Small intestine (tissue), 7 donors: ENCODE data around the gene GLDN. TPM values are rescaled to one million over a fixed set of nuclear protein-coding genes. Genes with fewer than 3 reads are reported as not detected.

Experiments
- DNase-seq, 2 donors: peaks; one replicate each; pipeline versions ENCODE4 v3.0.0 to v3.0.0-alpha.2; 2013
- FAIRE-seq: peaks from 2 replicates; lab custom pipeline; 2012; peaks lifted over from hg19 to GRCh38; lab: Jason Lieb, UNC
- H3K27ac ChIP-seq, 3 donors: one replicate each; pipeline ENCODE4 v1.5.1; 2013; ENCODE audit warnings: low read length in 2 of 3, mild to moderate bottlenecking in 2 of 3, control low read depth in 1 of 3, inconsistent platforms in 1 of 3, low read depth in 1 of 3, moderate library complexity in 1 of 3
- H3K27me3 ChIP-seq, 3 donors: one replicate each; pipeline ENCODE4 v1.6.1; 2013; ENCODE audit warnings: low read length in 3 of 3, inconsistent platforms in 1 of 3; ENCODE audit not compliant: control insufficient read depth in 3 of 3, insufficient read depth in 3 of 3
- H3K36me3 ChIP-seq, 3 donors: one replicate each; pipeline ENCODE4 v1.6.1; 2013; ENCODE audit warnings: low read length in 3 of 3, inconsistent platforms in 1 of 3, low read depth in 1 of 3, mild to moderate bottlenecking in 1 of 3, moderate library complexity in 1 of 3; ENCODE audit not compliant: control insufficient read depth in 3 of 3, insufficient read depth in 2 of 3
- H3K4me1 ChIP-seq, 3 donors: one replicate each; pipeline ENCODE4 v1.6.1; 2013; ENCODE audit warnings: low read length in 2 of 3, inconsistent platforms in 1 of 3, low read depth in 1 of 3, mild to moderate bottlenecking in 1 of 3, moderate library complexity in 1 of 3; ENCODE audit not compliant: control insufficient read depth in 3 of 3, insufficient read depth in 2 of 3
- H3K4me3 ChIP-seq, 3 donors: one replicate each; pipeline ENCODE4 v1.5.1; 2013; ENCODE audit warnings: low read length in 3 of 3, control low read depth in 1 of 3, inconsistent platforms in 1 of 3, low read depth in 1 of 3, mild to moderate bottlenecking in 1 of 3, moderate library complexity in 1 of 3
- H3K9me3 ChIP-seq, 2 donors: one replicate each; pipeline ENCODE4 v1.6.1; 2013; ENCODE audit warnings: low read depth in 1 of 2, low read length in 1 of 2; ENCODE audit not compliant: control insufficient read depth in 2 of 2, insufficient read depth in 1 of 2
- WGBS, 3 donors: extraction: QIAGEN DNeasy Blood & Tissue Kit; methylation state at CpG; one replicate each; pipeline ENCODE4 v1.1.7; 2013; 5-methylcytosine and 5-hydroxymethylcytosine counted together
- polyA plus RNA-seq, 4 donors: library from polyadenylated mRNA; stranded (reverse) in 3 of 4; unstranded in 1 of 4; fragments of 200-250 nt in 3 of 4; fragments of 120-200 nt in 1 of 4; gene quantifications; one replicate each; pipeline versions ENCODE4 v1.2.1 to v1.2.3, GENCODE V29; 2013
- donor health status: healthy with polysubstance abuse.
- donor health status: control.
- donor health status: control.
- donor health status: Bipolar disorder and iron deficiency.
- donor health status: healthy.

Gene GLDN
- polyA plus RNA-seq, 4 donors, result 0.43 to 0.87 (median 0.81) TPM; not detected in 1

GRCh38 chr15:51328926-51329325 lies 12.5 kb upstream of the GLDN start:
- Histone ChIP-seq H3K36me3 (no peaks in the 10 kb centered on the region), H3K4me3 (no peak overlapping the region), H3K27ac (no peak overlapping the region), H3K9me3 (no peaks in the 10 kb centered on the region), H3K27me3 (no peaks in the 10 kb centered on the region), H3K4me1 (no peaks in the 10 kb centered on the region)
- FAIRE-seq, result no peak
- no peak for DNase-seq
- 77 to 89% (median 84%) methylated on average over 4 of the region's 4 CpGs for WGBS, 3 donors

GRCh38 chr15:51331141-51331540 lies 10.3 kb upstream of the GLDN start:
- peak in 1 of 2 donors; percentile 22 for DNase-seq
- H3K4me3 ChIP-seq, result no peak overlapping the region
- FAIRE-seq, result no peak

GRCh38 chr15:51332206-51333147 lies 9.0 kb upstream of the GLDN start:
- Histone ChIP-seq H3K36me3 (no peaks in the 10 kb centered on the region), H3K27me3 (peaks cover 0 to 1% (median 0%) of the 10 kb centered on the region in 3 donors), H3K27ac (no peak overlapping the region), H3K4me3 (no peak overlapping the region), H3K9me3 (no peaks in the 10 kb centered on the region), H3K4me1 (peaks cover 0 to 3% (median 0%) of the 10 kb centered on the region in 3 donors)
- WGBS, 3 donors, result 76 to 86% (median 84%) methylated on average over 4 of the region's 4 CpGs
- DNase-seq (no peak), FAIRE-seq (no peak)

More at GRCh38 chr15:51331141-51331540, 10.3 kb upstream of the GLDN start:
- H3K27me3 ChIP-seq, result no peaks in the 10 kb centered on the region
- H3K27ac ChIP-seq, result no peak overlapping the region
- no peaks in the 10 kb centered on the region for H3K9me3 ChIP-seq
- 51 to 65% (median 52%) methylated on average over 5 of the region's 5 CpGs for WGBS, 3 donors
- H3K4me1 ChIP-seq, result peaks cover 0 to 3% (median 0%) of the 10 kb centered on the region in 3 donors
- H3K36me3 ChIP-seq, result no peaks in the 10 kb centered on the region

- H3K9me3 ChIP-seq, result no peaks in the 10 kb centered on the region
- H3K4me3 ChIP-seq, result no peak overlapping the region
- DNase-seq (no peak), FAIRE-seq (no peak)
- H3K27ac ChIP-seq, result no peak overlapping the region
- H3K27me3 ChIP-seq, result peaks cover 0 to 3% (median 0%) of the 10 kb centered on the region in 3 donors
- no peaks in the 10 kb centered on the region for H3K36me3 ChIP-seq
- H3K4me1 ChIP-seq, result peaks cover 0 to 3% (median 0%) of the 10 kb centered on the region in 3 donors
- WGBS, 3 donors, result 67 to 83% (median 75%) methylated on average over 2 of the region's 2 CpGs
Measured at GRCh38 chr15:51333571-51333970, 7.9 kb upstream of the GLDN start.

GRCh38 chr15:51334011-51334451 lies 7.4 kb upstream of the GLDN start:
- FAIRE-seq, result no peak
- peaks cover 0 to 3% (median 0%) of the 10 kb centered on the region in 3 donors for H3K4me1 ChIP-seq
- WGBS, 3 donors, result 11 to 25% (median 25%) methylated on average over 2 of the region's 2 CpGs
- peaks cover 0 to 3% (median 0%) of the 10 kb centered on the region in 3 donors for H3K27me3 ChIP-seq
- no peaks in the 10 kb centered on the region for H3K36me3 ChIP-seq
- no peak overlapping the region for H3K4me3 ChIP-seq
- H3K9me3 ChIP-seq, result no peaks in the 10 kb centered on the region
- no peak for DNase-seq
- H3K27ac ChIP-seq, result no peak overlapping the region

GRCh38 chr15:51335087-51335486 lies 6.4 kb upstream of the GLDN start:
- no peak for DNase-seq
- peaks cover 0 to 5% (median 0%) of the 10 kb centered on the region in 3 donors for H3K27me3 ChIP-seq
- no peak overlapping the region for H3K27ac ChIP-seq
- no peaks in the 10 kb centered on the region for H3K9me3 ChIP-seq
- no peaks in the 10 kb centered on the region for H3K36me3 ChIP-seq
- peaks cover 0 to 3% (median 0%) of the 10 kb centered on the region in 3 donors for H3K4me1 ChIP-seq
- 81 to 86% (median 84%) methylated on average over 5 of the region's 5 CpGs for WGBS, 3 donors
- no peak for FAIRE-seq
- H3K4me3 ChIP-seq, result no peak overlapping the region

- no peak overlapping the region for H3K27ac ChIP-seq
- H3K27me3 ChIP-seq, result peaks cover 0 to 5% (median 5%) of the 10 kb centered on the region in 3 donors
- peaks cover 0 to 3% (median 0%) of the 10 kb centered on the region in 3 donors for H3K4me1 ChIP-seq
- H3K36me3 ChIP-seq, result no peaks in the 10 kb centered on the region
- H3K4me3 ChIP-seq, result no peak overlapping the region
- DNase-seq, result peak in 1 of 2 donors; percentile 25
- no peaks in the 10 kb centered on the region for H3K9me3 ChIP-seq
- FAIRE-seq, result no peak
- WGBS, 3 donors, result 73 to 79% (median 77%) methylated on average over 9 of the region's 9 CpGs
Measured at GRCh38 chr15:51335538-51336410, 5.7 kb upstream of the GLDN start.

GRCh38 chr15:51338496-51338895 lies 3.0 kb upstream of the GLDN start, which contains the start of gene CYP19A1:
Gene CYP19A1 (minus strand): TSS chr15:51338596. CDS start chr15:51242912, 95,684 bp downstream.
- FAIRE-seq, result no peak
- H3K4me1 ChIP-seq, result peaks cover 0 to 3% (median 0%) of the 10 kb centered on the region in 3 donors

More at GRCh38 chr15:51338496-51338895, 3.0 kb upstream of the GLDN start, which contains the start of gene CYP19A1:
- Histone ChIP-seq H3K9me3 (no peaks in the 10 kb centered on the region), H3K4me3 (no peak within 1 kb of the TSS), H3K27ac (no peak within 1 kb of the TSS), H3K36me3 (no peaks in the 10 kb centered on the region), H3K27me3 (peaks cover 8 to 23% (median 10%) of the 10 kb centered on the region in 3 donors)
- WGBS, 3 donors, result 77 to 86% (median 79%) methylated on average over 6 of the region's 6 CpGs
- DNase-seq, result no peak
